SK-N-SH (cell line): ENCODE measurements around the gene SLC66A1.

ENCODE experiments used
- CHD2 ChIP-seq: fragments of 150-350 bp; IDR thresholded peaks from 2 replicates; pipeline ENCODE4 v1.6.1; 2018; ENCODE audit warnings: low read length; ENCODE audit not compliant: partially characterized antibody
- CTCF ChIP-seq: fragments of 200-600 bp; sonication (generic); IDR thresholded peaks from 2 replicates; pipeline ENCODE4 v1.6.1; 2017; ENCODE audit warnings: antibody characterized with exemption, mild to moderate bottlenecking, moderate library complexity
- EZH2phosphoT487 ChIP-seq: fragments of 200-600 bp; sonication (generic); IDR thresholded peaks from 2 replicates; pipeline ENCODE4 v1.6.1; 2017; ENCODE audit warnings: low read depth, mixed run types, mild to moderate bottlenecking, antibody characterized with exemption, moderate library complexity, borderline replicate concordance
- FOSL2 ChIP-seq: IDR thresholded peaks from 2 replicates; pipeline ENCODE4 v1.4.0; 2012; ENCODE audit warnings: low read depth, mild to moderate bottlenecking, moderate library complexity, borderline replicate concordance
- GABPA ChIP-seq: IDR thresholded peaks from 2 replicates; pipeline ENCODE4 v1.4.0; 2012; ENCODE audit warnings: low read depth, mild to moderate bottlenecking
- NFIC ChIP-seq: IDR thresholded peaks from 2 replicates; pipeline ENCODE4 v1.4.0; 2012; ENCODE audit warnings: borderline replicate concordance
- POLR2AphosphoS5 ChIP-seq: IDR thresholded peaks from 2 replicates; pipeline ENCODE4 v1.6.1; 2012; ENCODE audit warnings: low read depth, low read length
- RAD21 ChIP-seq: IDR thresholded peaks from 2 replicates; pipeline ENCODE4 v1.6.1; 2012; ENCODE audit warnings: mild to moderate bottlenecking, low read length
- REST ChIP-seq: IDR thresholded peaks from 2 replicates; pipeline ENCODE4 v1.6.1; 2012; ENCODE audit warnings: mild to moderate bottlenecking, low read depth, low read length, moderate library complexity
- SMC3 ChIP-seq: IDR thresholded peaks from 2 replicates; pipeline ENCODE4 v1.6.1; 2012; ENCODE audit warnings: low read depth, low read length, improper control_type of control experiment
- YY1 ChIP-seq: IDR thresholded peaks from 2 replicates; pipeline ENCODE4 v1.4.0; 2012; ENCODE audit warnings: low read depth, mild to moderate bottlenecking
- ZBTB33 ChIP-seq: IDR thresholded peaks from 2 replicates; pipeline ENCODE4 v1.4.0; 2012; ENCODE audit warnings: low read depth, borderline replicate concordance

GRCh38 chr1:19372602-19373001 is 60.5 kb downstream of the SLC66A1 start:
- TF ChIP-seq CTCF (no peak), RAD21 (no peak), NFIC (no peak), GABPA (no peak), YY1 (no peak), POLR2AphosphoS5 (no peak), SMC3 (no peak), ZBTB33 (no peak), EZH2phosphoT487 (no peak), FOSL2 (no peak), REST (no peak), CHD2 (no peak)
